Measurements from ENCODE around the gene TRERF1. TPM values are rescaled to one million over a fixed set of nuclear protein-coding genes. Genes with fewer than 3 reads are reported as not detected.

The TRERF1 gene
- total RNA-seq, result 7.1 and 7.9 TPM in 2 replicates
- long read RNA-seq, partial matches to known transcripts, result 2 of 9 reads
- long read RNA-seq, other reads (novel, unspliced or antisense), result 7 of 9 reads

- H3K9me3 Mint-ChIP-seq (ENCODE audit: low read depth), result no peaks in the 10 kb centered on the region
- peaks cover 27% of the 10 kb centered on the region for H3K4me1 Mint-ChIP-seq (ENCODE audit: low read depth)
- H3K27ac Mint-ChIP-seq, result peak within 1 kb of the TSS; percentile 95
- no peaks in the 10 kb centered on the region for H3K27me3 Mint-ChIP-seq
- DNase-seq (ENCODE audit: low spot score, unreplicated experiment), result peak; percentile 33
- peak within 1 kb of the TSS; percentile 93 for H3K4me3 Mint-ChIP-seq (ENCODE audit: low read depth)
- no peak for TF ChIP-seq CTCF (IDR thresholded peaks at IDR 0.05; ENCODE audit: unreplicated experiment)
- peaks cover 2% of the 10 kb centered on the region for H3K36me3 Mint-ChIP-seq (ENCODE audit: insufficient read depth)
Measured at GRCh38 chr6:42451333-42452170, at the start of gene TRERF1. Gene TRERF1, minus strand, starts transcription at chr6:42451926. Its CDS starts 182,336 bp downstream, at chr6:42269590.

- Mint-ChIP-seq H3K27me3 (peaks cover 5% of the 10 kb centered on the region), H3K9me3 (ENCODE audit: low read depth) (peaks cover 21% of the 10 kb centered on the region), H3K27ac (no peak overlapping the region), H3K36me3 (ENCODE audit: insufficient read depth) (no peaks in the 10 kb centered on the region), H3K4me3 (ENCODE audit: low read depth) (no peak overlapping the region), H3K4me1 (ENCODE audit: low read depth) (no peaks in the 10 kb centered on the region)
- no peak for TF ChIP-seq CTCF (IDR thresholded peaks at IDR 0.05; ENCODE audit: unreplicated experiment)
- no peak for DNase-seq (ENCODE audit: low spot score, unreplicated experiment)
Measured at GRCh38 chr6:42498473-42499128, 46.9 kb upstream of the TRERF1 start.

- Mint-ChIP-seq H3K4me1 (ENCODE audit: low read depth) (no peaks in the 10 kb centered on the region), H3K27me3 (no peaks in the 10 kb centered on the region), H3K9me3 (ENCODE audit: low read depth) (peaks cover 17% of the 10 kb centered on the region), H3K36me3 (ENCODE audit: insufficient read depth) (no peaks in the 10 kb centered on the region), H3K4me3 (ENCODE audit: low read depth) (no peak overlapping the region), H3K27ac (no peak overlapping the region)
- no peak for DNase-seq (ENCODE audit: low spot score, unreplicated experiment)
- TF ChIP-seq CTCF (IDR thresholded peaks at IDR 0.05; ENCODE audit: unreplicated experiment), result no peak
Measured at GRCh38 chr6:42493914-42494539, 42.3 kb upstream of the TRERF1 start.

GRCh38 chr6:42488129-42488528 lies 36.4 kb upstream of the TRERF1 start:
- Mint-ChIP-seq H3K27ac (no peak overlapping the region), H3K9me3 (ENCODE audit: low read depth) (no peaks in the 10 kb centered on the region), H3K27me3 (no peaks in the 10 kb centered on the region), H3K36me3 (ENCODE audit: insufficient read depth) (no peaks in the 10 kb centered on the region), H3K4me1 (ENCODE audit: low read depth) (peaks cover 2% of the 10 kb centered on the region), H3K4me3 (ENCODE audit: low read depth) (no peak overlapping the region)
- DNase-seq (ENCODE audit: low spot score, unreplicated experiment), result no peak
- no peak for TF ChIP-seq CTCF (IDR thresholded peaks at IDR 0.05; ENCODE audit: unreplicated experiment)

- TF ChIP-seq CTCF (IDR thresholded peaks at IDR 0.05; ENCODE audit: unreplicated experiment), result no peak
- no peaks in the 10 kb centered on the region for H3K9me3 Mint-ChIP-seq (ENCODE audit: low read depth)
- no peaks in the 10 kb centered on the region for H3K27me3 Mint-ChIP-seq
- no peak for DNase-seq (ENCODE audit: low spot score, unreplicated experiment)
- H3K36me3 Mint-ChIP-seq (ENCODE audit: insufficient read depth), result no peaks in the 10 kb centered on the region
- peaks cover 18% of the 10 kb centered on the region for H3K4me1 Mint-ChIP-seq (ENCODE audit: low read depth)
- H3K4me3 Mint-ChIP-seq (ENCODE audit: low read depth), result no peak overlapping the region
- no peak overlapping the region for H3K27ac Mint-ChIP-seq
Measured at GRCh38 chr6:42484261-42484660, 32.5 kb upstream of the TRERF1 start.
